Stimulated activated CD8-positive, alpha-beta memory T cell treated with anti-CD3 and anti-CD28 coated beads, Interleukin-15, amount 100 ng/mL, for 1 hour (primary cell): ENCODE results near the gene PSG7.
"Not testable (repeated sequence)": the region's sequence is repeated elsewhere in the genome, so short reads cannot be mapped to it uniquely, and the experiment has no call there.

ENCODE experiments used
- DNase-seq: peaks from one replicate; pipeline ENCODE4 v3.0.0-alpha.2; 2020; ENCODE audit warnings: low read depth

PSG7 gene

GRCh38 chr19:42937107-42937506, at the start of gene PSG7:
Gene PSG7, minus strand, starts transcription at chr19:42937207. Its CDS starts 131 bp downstream, at chr19:42937076.
- DNase-seq = not testable (repeated sequence)

- no peak for DNase-seq
Observed at GRCh38 chr19:42985588-42985987, 48.6 kb upstream of the PSG7 start.

- not testable (repeated sequence) for DNase-seq
Observed at GRCh38 chr19:42982111-42982510, 45.1 kb upstream of the PSG7 start.

GRCh38 chr19:42971451-42971850, 34.4 kb upstream of the PSG7 start:
- not testable (repeated sequence) for DNase-seq

- DNase-seq = no peak
Observed at GRCh38 chr19:42965176-42965575, 28.2 kb upstream of the PSG7 start.

- DNase-seq = no peak
Observed at GRCh38 chr19:42961119-42961518, 24.1 kb upstream of the PSG7 start.

GRCh38 chr19:42952126-42952525, 15.1 kb upstream of the PSG7 start:
- not testable (repeated sequence) for DNase-seq

- DNase-seq = not testable (repeated sequence)
Observed at GRCh38 chr19:42951476-42951875, 14.5 kb upstream of the PSG7 start.

- DNase-seq = no peak
Observed at GRCh38 chr19:42942187-42942789, 5.3 kb upstream of the PSG7 start.

- DNase-seq = not testable (repeated sequence)
Observed at GRCh38 chr19:42934726-42935125, 2.3 kb downstream of the PSG7 start.

GRCh38 chr19:42934183-42934582, 2.8 kb downstream of the PSG7 start:
- DNase-seq = not testable (repeated sequence)

- DNase-seq = not testable (repeated sequence)
Observed at GRCh38 chr19:42933412-42933811, 3.6 kb downstream of the PSG7 start.

GRCh38 chr19:42932485-42933101, 4.4 kb downstream of the PSG7 start:
- DNase-seq = not testable (repeated sequence)

GRCh38 chr19:42930214-42930613, 6.8 kb downstream of the PSG7 start:
- not testable (repeated sequence) for DNase-seq

GRCh38 chr19:42928896-42929295, 8.1 kb downstream of the PSG7 start:
- DNase-seq = no peak

- no peak for DNase-seq
Observed at GRCh38 chr19:42926781-42927180, 10.2 kb downstream of the PSG7 start.

- not testable (repeated sequence) for DNase-seq
Observed at GRCh38 chr19:42923106-42923505, 13.9 kb downstream of the PSG7 start.

- not testable (repeated sequence) for DNase-seq
Observed at GRCh38 chr19:42920971-42921370, 16.0 kb downstream of the PSG7 start.

GRCh38 chr19:42919757-42920079, 17.3 kb downstream of the PSG7 start:
- DNase-seq = no peak

- DNase-seq = not testable (repeated sequence)
Observed at GRCh38 chr19:42919070-42919756, 17.8 kb downstream of the PSG7 start.

- DNase-seq = not testable (repeated sequence)
Observed at GRCh38 chr19:42918377-42919069, 18.5 kb downstream of the PSG7 start.

GRCh38 chr19:42917634-42918033, 19.4 kb downstream of the PSG7 start, which contains the start of gene PSG6:
Gene PSG6, minus strand, starts transcription at chr19:42917894. Its CDS starts 102 bp downstream, at chr19:42917792.
- DNase-seq = not testable (repeated sequence)

- DNase-seq = not testable (repeated sequence)
Observed at GRCh38 chr19:42916931-42917330, 20.1 kb downstream of the PSG7 start.
